Endometrial microvascular endothelial cells (primary cell): ENCODE measurements around the gene ANGPTL2. TPM values are rescaled to one million over a fixed set of nuclear protein-coding genes. Genes with fewer than 3 reads are reported as not detected.

Source experiments
- in situ Hi-C: cut with HindIII; loops from 2 replicates; pipeline ENCODE4 v1.10.0; 2017; ENCODE audit warnings: low sequenced_read_pairs, low pct_unique_long_range_greater_than_20kb; ENCODE audit errors: inconsistent ontology term
- total RNA-seq: library from RNA; depleted of rRNA; stranded (reverse); fragments of >200 nt; gene quantifications from one replicate; pipeline ENCODE4 v1.2.3, GENCODE V29; 2015; ENCODE audit errors: inconsistent ontology term

ANGPTL2 gene
- total RNA-seq, 1 donor from 2014 or later, result 10.2 TPM

DNA sequence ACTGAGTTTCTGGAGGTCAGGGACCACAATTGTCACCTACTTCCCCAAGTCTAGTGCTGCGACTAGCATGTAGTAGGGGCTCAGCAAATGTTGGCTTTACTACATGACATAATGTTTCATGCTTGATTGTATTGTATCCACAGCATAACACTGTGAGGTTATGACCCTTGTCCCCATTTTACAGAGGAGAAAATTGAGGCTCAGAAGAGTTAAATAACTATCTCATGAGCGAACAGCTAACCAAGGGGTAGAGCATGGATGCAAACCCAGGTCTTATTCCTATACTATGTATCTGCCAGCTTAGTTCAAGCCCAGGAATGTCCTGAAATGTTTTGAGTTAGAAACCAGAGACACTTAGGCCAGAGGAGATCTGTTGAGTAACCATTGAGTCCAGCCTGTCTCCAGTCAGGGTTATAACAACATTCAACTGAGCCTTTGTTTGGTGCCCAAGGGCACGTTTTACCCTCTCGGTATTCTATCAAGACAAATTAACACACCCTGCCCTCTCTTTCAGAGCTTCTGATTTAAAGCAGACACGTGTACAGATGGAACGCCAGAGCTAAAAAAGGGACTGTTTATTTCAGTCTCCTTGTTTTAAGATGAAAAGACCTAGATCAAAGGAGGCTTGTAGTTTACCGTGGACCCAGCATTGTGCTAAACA is 16.5 kb downstream of the ANGPTL2 start:
- in situ Hi-C loops, result no loop called here

DNA sequence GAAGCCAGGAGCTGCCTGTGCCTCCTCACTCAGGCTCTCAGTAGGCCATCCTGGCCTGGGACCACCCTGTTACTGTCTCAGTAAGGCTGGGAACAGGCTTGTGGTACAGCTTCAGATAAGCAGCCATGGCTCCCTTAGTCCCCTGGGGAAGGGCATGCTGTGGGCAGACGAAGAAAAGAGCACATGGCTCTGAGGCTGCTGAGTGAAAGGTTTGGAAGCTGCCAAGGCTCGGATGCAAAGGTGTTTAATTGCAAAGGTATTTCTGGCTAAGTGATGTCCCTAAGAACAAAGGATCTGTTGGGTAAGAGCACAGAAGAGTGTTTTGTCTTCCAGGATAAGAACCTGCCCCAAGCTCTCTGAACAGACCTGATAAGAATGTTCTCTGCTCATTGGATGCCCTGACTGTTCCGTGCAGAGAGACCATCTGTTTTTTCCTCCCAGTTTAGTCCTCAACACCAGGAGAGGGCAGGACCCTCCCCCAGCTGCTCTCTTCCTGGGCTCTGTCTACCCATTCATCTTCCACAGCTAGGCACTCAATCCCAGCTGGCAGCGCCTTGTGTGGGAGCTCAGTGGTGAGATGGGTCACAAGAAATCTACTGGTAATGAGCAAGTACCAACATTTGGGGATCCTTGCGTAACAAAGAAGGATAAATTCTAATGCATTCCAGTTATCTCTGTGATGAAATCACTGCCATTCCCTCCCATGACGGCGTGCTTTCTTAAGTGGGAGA is 17.7 kb downstream of the ANGPTL2 start:
- in situ Hi-C loops, result no loop called here

DNA sequence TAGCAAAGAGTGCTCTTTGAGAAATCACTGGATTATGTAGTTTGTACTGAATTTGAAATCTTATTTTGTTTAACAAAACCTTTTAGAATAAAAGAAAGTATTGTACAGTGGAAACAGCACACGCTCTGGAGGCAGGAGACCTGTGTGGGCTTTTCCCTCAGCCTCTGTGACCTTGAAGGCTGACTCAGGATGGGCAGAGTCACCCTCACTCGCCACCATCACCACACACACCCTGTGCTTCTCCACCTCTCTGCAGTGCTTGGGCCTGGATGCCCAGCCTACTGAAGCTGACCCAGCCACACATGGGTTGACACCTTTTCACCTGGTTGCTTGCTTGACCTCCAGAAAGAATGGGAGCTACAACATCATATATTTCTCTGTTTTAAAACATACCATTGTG is 19.6 kb downstream of the ANGPTL2 start:
- in situ Hi-C loops, result no loop called here

DNA sequence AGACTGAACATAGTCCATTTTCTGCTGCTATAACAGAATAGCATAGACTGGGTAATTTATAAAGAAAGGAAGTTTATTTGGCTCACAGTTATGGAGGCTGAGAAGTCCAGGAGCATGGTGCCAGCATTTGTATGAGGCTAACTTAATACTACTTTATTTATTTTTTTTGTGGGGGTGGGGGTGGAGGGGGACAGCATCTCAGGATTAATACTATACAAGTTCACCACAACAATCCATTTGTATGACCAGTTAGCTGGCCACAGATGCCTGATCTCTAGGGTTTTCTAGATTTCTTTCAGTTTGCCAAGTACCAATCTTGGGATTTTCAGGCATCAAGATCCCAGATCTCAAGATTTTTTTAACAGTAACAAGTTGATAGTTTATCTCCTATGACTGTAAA is 20.3 kb downstream of the ANGPTL2 start:
- in situ Hi-C loops, result no loop called here

DNA sequence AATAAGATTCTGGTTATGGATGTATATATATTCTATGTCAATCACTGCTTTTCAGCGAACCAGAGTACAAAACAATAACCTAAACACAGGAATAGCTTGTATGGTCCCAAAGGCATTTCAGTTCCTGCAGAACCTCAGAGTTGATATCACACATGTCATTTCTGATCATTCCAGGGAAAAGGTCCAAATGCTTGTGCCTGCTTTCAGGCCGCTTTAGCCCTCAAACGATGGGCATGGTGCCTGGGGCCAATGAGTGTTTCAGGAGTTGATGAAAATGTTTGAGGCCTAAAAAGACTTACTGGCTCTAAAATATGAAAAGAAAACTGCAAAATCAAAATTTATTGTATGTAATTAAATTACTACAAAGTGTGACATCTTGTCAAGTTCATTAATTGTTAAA is 22.8 kb downstream of the ANGPTL2 start:
- in situ Hi-C loops, result no loop called here

DNA sequence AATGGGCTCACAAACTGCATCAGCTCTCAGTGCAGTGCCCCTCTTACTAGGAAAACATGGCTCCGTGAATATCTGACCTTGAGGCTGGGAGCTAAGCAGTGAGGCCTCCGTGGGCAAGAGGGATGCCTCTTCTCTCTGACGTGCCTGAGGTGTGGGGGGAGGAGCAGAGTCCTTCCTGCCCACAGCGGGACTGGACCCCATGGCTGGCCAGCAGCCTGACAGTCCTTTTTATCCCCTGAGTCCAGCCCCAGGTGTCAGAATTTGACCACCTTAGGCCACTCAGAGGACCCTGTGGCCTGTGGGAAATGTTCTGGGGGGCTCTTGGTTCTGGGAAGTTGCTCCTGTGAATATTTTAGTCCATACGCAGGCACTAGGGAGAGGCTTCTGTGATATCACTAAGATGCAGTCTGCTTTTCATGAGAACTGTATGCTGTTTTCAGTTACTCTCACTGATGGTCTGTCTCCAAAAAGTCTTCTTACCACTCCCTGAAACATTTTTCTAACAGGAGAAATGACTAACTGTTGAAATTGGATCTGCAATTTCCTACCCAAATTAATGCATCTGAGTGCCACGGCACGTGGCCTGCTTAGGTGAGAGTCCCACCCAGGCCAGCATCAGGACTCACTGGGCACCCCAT is 23.4 kb downstream of the ANGPTL2 start:
- in situ Hi-C loops, result no loop called here

DNA sequence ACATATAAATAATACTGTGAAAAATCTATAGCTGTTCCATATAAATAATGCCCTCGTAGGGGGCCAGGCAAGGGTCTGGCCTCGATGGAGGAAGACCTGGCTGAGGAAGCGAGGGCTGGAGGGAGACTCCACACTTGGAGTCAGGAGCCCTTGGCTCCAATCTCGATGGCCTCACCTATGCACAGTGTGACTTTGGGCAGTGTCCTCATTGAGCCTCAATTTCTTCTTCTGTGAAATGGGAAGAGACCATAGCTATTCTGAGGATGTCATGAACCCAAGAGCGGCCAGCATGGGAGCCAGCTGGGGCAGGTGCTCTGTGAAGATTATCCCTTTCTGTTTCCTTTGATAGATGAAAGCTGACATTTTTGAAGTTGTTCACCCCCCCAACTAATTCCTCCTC is 24.8 kb downstream of the ANGPTL2 start:
- in situ Hi-C loops, result no loop called here

DNA sequence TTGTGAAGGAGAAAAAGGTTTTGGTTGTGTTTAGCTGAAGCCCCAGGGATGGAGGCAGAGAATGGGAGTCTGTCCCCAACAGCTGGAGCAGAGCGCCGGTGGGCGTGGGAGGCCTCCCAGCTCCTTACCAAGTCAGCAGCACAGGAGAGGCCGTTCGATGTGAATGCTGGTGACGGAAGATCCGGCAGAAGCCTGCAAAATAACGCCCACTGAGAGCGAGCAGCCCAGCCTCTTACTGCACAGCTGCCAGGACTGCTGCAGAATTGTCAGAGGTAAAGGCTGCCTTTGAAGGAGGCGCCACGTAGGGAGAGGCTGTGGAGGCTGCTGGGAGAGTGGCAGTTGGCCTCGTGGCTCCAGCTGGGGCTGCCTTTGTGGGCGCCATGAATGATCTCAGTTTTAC is 26.2 kb downstream of the ANGPTL2 start:
- in situ Hi-C loops, result no loop called here

DNA sequence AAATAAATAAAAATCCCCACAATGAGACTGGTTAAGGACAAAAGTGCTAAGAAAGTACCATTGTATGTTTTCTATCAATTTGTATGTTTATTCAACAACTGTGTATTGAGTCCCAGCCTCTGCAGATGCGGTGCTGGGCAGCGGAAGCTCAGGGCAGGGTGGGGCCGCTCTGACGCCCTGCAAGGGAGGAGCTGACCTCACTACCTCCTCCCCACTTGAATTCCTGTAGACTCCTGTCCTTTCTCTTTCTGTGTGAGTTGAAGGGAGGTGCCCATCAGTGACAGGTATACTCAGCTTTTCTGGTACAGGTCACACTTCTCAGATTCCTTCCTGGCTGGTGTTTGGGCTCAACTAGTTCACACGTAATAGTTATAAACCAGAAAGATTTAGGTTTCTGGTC is 27.0 kb downstream of the ANGPTL2 start:
- in situ Hi-C loops, result no loop called here

DNA sequence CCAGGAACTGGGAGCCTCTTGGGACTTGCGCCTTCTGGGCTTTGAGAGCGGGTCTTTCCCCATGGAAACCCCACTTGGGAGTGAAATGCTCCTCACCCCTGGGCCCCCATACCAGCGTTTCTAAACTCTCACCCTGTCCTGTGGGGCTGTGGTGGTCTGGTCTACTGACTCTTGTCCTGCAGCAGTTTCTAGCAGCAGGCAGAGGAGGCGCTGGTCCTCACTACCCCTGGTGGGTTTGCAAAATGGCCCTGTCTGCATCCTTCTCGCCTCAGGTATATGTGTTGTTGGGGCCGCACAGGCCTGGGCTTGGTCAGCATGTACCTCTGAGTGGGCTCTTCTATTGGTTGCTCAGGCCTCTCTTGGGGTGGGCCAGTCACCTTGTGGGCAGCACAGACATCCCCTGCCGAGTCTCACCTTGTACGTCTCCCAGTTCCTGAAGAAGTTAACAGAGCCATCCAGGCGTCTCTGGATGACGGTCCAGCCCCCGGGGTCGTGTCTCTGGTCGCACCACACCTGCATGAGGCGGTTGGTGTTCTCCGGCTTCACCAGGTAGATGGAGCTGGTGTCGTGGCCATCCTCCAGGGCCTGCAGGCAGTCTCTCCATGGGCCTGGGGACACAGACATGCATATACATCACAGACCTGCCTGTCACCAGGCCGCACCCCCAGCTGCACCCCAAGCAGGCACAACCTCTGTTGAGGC is 29.0 kb downstream of the ANGPTL2 start:
- in situ Hi-C loops, result no loop called here

DNA sequence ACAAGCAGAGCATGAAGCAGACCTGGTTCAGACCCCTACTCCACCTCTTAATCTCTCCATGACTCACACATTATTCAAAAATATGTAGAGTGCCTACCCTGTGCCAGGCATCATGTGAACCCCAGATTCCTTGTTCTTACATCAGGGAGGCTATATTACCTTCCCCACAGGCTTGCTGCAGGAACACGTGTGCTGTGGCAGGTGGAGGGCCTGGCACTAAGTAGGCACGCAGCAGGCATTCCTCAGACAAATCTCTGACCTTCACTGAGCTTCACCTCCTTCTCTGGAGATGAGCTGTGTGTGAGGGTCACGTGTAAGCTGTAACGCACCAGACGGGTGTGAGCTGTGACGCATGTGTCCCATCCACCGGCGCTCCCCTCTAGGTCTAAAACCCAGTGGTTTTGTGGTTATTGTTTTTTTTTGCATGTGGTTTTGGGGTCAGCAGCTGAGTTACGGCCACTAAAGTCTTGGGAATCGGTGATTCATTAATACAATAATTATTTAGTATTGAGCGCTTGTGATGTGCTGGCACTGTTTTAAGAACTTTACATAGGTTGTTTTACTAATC is 30.3 kb downstream of the ANGPTL2 start:
- in situ Hi-C loops, result no loop called here

DNA sequence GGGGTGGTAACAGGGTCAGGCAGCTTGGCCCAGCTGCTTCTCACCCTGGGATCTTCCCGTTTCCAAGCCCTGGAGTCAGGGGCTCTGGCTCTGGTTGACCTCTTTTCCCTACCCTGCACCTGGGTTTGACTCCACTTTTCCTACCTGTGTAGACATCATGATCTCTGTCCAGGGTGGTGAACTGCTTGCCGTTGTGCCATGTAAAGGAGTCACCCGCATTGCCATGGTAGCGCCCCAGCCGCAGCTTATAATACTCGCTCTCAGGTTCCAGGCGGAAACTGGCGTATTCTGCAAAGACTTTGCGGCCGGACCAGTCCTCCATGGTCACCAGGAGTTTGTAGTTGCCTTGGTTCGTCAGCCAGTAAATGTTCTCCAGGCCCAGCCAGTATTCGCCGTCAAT is 30.9 kb downstream of the ANGPTL2 start:
- in situ Hi-C loops, result no loop called here

DNA sequence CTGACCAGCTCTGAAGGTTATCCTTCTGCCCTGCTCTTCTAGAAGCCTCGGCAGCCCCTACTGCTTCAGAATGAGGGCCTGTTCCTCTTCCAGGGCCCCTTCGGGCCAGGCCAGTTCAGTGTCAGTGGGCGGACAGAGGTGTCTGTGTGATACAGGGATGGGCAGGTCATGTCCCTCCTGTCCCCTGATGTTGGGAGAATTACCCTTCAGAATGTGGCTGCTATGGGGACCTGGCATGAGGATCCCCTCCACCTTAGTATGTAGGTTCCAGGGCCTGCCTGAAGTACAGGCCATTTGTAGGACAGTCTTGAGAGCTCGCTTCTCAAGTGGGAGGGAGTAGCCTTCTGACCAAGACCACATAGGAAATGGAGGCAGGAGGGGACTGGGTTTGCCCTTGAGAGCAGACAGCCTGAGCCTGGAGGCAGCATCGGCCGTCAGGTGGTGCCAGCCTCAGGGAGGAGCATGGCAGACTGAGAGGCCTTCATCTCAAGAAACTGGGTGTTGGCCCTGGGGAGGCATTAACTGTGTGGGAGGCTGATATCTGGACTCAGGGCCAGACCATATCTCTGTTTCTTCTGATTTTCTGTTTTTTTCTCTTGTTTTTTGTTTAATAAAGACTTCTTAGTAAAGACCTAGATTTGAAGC is 32.0 kb downstream of the ANGPTL2 start:
- in situ Hi-C loops, result no loop called here

DNA sequence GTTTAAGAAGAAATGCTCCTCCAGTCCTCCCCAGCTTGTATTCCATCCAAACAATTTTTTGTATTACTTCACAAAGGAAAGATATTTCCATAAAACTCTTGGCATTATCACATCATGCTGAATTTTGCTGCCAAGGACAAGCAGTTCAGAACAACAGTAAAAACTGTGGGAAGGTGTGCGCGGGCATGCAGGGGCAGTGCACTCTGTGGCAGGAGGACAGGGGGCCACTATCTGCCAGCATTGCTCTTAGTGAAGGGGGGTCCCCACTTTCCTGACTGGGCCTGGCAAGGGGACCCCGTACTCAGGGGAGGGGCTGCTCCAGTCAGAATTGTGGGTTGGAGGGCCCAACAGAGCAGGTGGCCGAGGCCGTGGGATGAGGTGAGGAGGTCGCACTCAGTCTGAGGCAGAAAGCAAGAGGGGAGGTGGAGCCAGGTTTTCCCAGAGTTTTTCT is 32.8 kb downstream of the ANGPTL2 start:
- in situ Hi-C loops, result no loop called here

DNA sequence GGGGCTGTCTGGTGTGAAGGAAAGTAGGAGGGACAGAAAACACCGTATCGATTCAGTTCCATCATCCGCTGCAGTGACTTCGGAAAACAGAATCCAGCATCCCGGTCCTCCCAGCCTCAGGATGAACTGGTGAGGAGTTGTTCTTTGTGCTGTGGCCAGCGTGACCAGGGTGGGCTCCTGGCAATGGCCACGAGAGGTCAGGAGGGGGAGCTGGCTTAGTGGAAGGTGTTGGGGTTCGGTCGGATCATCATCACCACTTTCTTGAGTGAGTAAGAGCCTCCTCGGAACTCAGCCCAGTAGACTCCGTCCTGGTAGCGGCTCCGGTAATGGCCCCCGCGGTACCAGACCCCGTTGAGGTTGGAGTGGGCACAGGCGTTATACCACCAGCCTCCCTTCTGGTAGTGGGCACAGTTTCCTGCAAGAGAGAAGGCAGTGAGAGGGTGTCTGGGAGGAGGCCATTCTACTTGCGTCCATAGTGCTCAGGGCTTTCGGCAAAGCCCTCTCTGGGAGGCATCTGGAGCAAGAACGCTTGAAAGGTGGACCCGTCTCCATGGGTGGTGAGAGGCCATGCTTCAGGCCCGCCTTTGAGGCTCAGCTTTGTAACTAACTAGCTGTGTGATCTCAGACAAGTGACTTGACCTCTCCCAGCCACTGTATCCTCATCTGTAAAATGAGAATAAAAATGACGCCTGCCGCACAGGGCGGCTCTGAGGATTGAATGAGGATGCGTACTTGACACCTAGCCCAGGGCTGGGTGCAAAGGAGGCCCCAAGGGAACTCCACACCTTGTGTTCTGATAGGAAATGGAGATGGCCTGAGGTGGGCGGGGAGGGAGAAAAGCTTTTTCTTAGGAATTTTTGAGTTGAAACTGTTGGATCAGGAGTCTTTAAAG is 33.5 kb downstream of the ANGPTL2 start:
- in situ Hi-C loops, result no loop called here

DNA sequence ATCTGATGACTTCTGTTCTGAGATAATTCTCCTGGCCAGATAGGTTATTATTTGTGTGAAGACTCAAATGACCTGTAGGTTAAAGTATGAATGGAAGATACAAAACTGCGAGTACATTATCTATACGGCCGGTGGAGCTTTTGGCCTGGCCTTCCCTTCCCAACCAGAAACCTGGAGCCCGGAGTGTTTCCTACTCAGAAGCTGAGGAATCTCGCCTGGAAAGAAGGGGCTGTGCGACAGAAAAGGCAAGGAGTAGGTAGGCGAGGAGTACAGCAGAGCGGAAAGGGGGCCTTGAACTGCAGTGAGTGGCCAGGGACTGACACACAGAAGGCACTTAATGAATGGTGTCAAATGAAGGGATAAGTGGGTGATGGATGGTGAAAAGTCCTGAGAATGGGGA is 34.6 kb downstream of the ANGPTL2 start:
- in situ Hi-C loops, result no loop called here

DNA sequence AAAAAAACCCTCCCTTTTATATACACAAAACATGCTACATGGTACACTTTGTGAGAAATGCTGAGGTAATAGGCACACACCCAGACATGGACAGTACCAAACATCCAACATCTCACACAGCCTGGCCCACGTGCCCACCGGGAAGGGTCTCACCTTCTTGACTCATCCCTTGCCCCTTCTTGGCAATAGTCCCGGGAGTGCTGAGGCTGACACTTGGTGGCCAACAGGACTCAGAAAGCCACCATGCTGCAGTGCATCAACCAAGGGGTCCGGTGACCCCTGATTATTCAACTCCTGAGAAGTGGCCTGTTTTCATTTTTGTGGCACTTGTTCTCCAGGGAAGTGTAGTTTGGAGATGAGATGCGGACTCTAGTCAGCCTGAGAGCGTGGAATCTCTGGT is 35.0 kb downstream of the ANGPTL2 start:
- in situ Hi-C loops, result no loop called here

DNA sequence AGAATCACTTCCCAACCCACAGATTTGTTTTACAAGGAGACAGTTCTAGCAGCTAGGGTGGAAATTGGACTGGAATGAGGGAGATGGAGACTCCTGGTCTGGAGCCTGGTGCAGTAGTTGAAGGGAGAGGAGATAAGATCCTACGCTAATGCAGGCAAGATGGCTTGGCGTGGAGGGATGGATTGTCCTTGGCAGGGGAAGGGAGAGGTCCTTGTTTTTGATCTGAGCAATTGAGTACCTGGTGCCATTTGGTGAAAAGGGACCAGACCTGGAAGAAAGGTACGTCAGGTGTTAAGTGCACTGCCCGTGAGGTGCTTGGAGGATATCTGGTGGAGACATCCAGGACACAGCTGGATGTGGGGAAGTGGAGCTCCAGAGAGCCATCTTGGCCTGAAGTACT is 35.7 kb downstream of the ANGPTL2 start:
- in situ Hi-C loops, result no loop called here
